Measurements from ENCODE around the gene TYW1B. TPM values are rescaled to one million over a fixed set of nuclear protein-coding genes. Genes with fewer than 3 reads are reported as not detected.
"Not testable (repeated sequence)": the region's sequence is repeated elsewhere in the genome, so short reads cannot be mapped to it uniquely, and the experiment has no call there.

Gene TYW1B
- total RNA-seq, 1 experiment from 2014 or later = 3.0 TPM

DNA sequence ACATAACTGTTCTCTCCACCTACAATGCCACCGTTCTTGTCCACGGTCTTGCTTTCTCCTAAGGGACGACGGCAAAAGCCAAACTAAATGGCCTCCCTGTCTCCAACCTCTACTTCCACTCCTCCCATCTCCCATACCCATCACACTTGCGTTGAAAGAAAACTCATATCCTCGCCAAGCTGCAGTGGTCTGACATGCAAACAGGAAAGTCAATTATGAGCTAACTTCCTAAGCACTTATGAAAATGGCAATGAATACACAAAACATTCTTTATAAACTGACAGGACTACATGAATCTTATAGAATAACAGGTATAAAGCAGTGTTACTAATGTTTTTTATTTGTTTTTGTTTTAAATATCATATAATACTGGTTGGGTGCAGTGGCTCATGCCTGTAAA is 46.4 kb downstream of the TYW1B start:
- no peaks in the 10 kb centered on the region for H4K20me1 ChIP-seq (ENCODE audit: insufficient read depth)
- CTCF ChIA-PET = no interaction called here
- no TSS peak for BruUV-seq (replicated peaks)

DNA sequence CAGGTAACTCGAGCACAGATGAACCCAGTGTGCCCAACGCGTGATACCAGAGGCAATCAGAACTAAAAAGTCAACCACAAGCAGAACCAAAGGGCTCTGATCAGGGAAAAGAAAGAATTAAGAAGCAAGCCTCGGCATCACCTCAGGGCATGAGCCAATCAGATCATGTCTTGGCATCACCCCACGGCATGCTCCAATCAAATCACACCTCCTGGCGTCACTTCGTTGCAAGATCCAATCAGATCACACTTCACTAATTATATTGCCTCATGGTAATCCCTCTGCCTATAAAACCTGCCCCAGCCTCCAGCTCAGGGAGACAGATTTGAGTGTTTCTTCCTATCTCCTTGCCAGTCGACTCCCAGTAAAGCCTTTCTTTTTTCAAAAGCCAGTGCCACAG is 46.8 kb downstream of the TYW1B start:
- Histone ChIP-seq H3K36me3 (ENCODE audit: low read depth) (no peaks in the 10 kb centered on the region), H3K27me3 (ENCODE audit: insufficient read depth, low read depth) (no peaks in the 10 kb centered on the region), H2AFZ (no peak overlapping the region), H3K9me2 (ENCODE audit: insufficient read depth) (no peaks in the 10 kb centered on the region), H4K20me1 (ENCODE audit: insufficient read depth) (no peaks in the 10 kb centered on the region), H3K4me2 (no peak overlapping the region), H3K79me2 (ENCODE audit: low read depth) (no peaks in the 10 kb centered on the region), H3K27ac (no peak overlapping the region), H3K4me3 (no peak overlapping the region), H3K9me3 (ENCODE audit: insufficient read depth, low read depth) (no peaks in the 10 kb centered on the region), H3F3A (ENCODE audit: insufficient read depth, low read depth) (no peaks in the 10 kb centered on the region), H3K4me1 (replicated peaks; ENCODE audit: insufficient read depth) (no peaks in the 10 kb centered on the region)
- no peak for DNase-seq
- BruUV-seq (replicated peaks) = no TSS peak
- ChIA-PET CTCF (no interaction called here), POLR2A (ENCODE audit: unreplicated experiment) (no interaction called here)
- intact Hi-C loops (cut with micrococcal nuclease; ENCODE audit: unreplicated experiment) = loop anchor here (10.0 kb wide), 1 partner anchor 1026 kb away; no protein-coding TSS in a partner anchor
- TF ChIP-seq, protein P1, sequence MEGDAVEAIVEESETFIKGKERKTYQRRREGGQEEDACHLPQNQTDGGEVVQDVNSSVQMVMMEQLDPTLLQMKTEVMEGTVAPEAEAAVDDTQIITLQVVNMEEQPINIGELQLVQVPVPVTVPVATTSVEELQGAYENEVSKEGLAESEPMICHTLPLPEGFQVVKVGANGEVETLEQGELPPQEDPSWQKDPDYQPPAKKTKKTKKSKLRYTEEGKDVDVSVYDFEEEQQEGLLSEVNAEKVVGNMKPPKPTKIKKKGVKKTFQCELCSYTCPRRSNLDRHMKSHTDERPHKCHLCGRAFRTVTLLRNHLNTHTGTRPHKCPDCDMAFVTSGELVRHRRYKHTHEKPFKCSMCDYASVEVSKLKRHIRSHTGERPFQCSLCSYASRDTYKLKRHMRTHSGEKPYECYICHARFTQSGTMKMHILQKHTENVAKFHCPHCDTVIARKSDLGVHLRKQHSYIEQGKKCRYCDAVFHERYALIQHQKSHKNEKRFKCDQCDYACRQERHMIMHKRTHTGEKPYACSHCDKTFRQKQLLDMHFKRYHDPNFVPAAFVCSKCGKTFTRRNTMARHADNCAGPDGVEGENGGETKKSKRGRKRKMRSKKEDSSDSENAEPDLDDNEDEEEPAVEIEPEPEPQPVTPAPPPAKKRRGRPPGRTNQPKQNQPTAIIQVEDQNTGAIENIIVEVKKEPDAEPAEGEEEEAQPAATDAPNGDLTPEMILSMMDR (conservative IDR thresholded peaks at IDR 0.05) = no peak
- TF ChIP-seq EZH2 (IDR thresholded peaks at IDR 0.05; ENCODE audit: low read depth) = no peak

More for the DNA sequence above, 46.4 kb downstream of the TYW1B start:
- Histone ChIP-seq H3K79me2 (ENCODE audit: low read depth) (no peaks in the 10 kb centered on the region), H3F3A (ENCODE audit: insufficient read depth, low read depth) (no peaks in the 10 kb centered on the region), H3K27me3 (ENCODE audit: insufficient read depth, low read depth) (no peaks in the 10 kb centered on the region), H3K4me2 (no peak overlapping the region), H3K9me3 (ENCODE audit: insufficient read depth, low read depth) (no peaks in the 10 kb centered on the region), H3K4me1 (replicated peaks; ENCODE audit: insufficient read depth) (no peaks in the 10 kb centered on the region), H3K36me3 (ENCODE audit: low read depth) (no peaks in the 10 kb centered on the region), H3K27ac (no peak overlapping the region), H3K9me2 (ENCODE audit: insufficient read depth) (no peaks in the 10 kb centered on the region), H2AFZ (no peak overlapping the region), H3K4me3 (no peak overlapping the region)
- DNase-seq = no peak
- POLR2A ChIA-PET (ENCODE audit: unreplicated experiment) = no interaction called here
- intact Hi-C loops (cut with micrococcal nuclease; ENCODE audit: unreplicated experiment) = loop anchor here (10.0 kb wide), 1 partner anchor 1027 kb away; no protein-coding TSS in a partner anchor
- no peak for TF ChIP-seq EZH2 (IDR thresholded peaks at IDR 0.05; ENCODE audit: low read depth)
- TF ChIP-seq, protein P1 (conservative IDR thresholded peaks at IDR 0.05) = no peak

DNA sequence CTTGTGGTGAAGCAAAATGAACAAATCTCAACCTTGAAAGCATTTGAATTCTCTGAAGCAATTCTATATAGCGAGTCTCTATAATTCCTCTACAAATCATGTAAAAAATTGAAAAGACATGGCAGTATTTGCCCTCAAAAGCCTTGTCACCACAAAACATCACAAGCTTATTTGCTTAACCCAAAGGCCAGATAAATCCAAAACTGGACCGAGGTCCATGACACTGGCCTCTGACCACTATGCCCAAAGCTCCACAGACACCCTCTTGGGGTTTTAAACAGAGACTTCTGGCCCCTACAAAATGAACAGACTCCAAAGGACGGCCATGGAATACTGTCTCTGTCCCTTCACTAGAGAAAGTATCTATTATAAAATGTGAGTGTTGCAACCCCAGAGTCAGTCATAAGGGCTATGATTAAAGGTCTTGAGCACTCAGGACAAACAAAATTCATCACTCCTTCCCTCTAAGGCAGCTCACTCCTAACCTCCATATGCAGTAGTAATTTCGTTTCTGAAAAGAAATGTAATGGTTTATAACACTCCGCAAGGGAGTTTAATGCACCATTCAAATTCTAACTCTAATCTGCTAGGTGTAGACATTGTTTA is 47.6 kb downstream of the TYW1B start:
- intact Hi-C loops (cut with micrococcal nuclease; ENCODE audit: unreplicated experiment) = loop anchor here (10.0 kb wide), 1 partner anchor 1026 kb away; no protein-coding TSS in a partner anchor
- H3K36me3 ChIP-seq (ENCODE audit: low read depth); H4K20me1 ChIP-seq (ENCODE audit: insufficient read depth); H3K4me2 ChIP-seq; H3K27ac ChIP-seq; H3F3A ChIP-seq (ENCODE audit: insufficient read depth, low read depth); DNase-seq; H2AFZ ChIP-seq; H3K27me3 ChIP-seq (ENCODE audit: insufficient read depth, low read depth); BruUV-seq (replicated peaks); H3K9me2 ChIP-seq (ENCODE audit: insufficient read depth); CTCF ChIA-PET; POLR2A ChIA-PET (ENCODE audit: unreplicated experiment); H3K4me1 ChIP-seq (replicated peaks; ENCODE audit: insufficient read depth); H3K9me3 ChIP-seq (ENCODE audit: insufficient read depth, low read depth); H3K4me3 ChIP-seq; H3K79me2 ChIP-seq (ENCODE audit: low read depth): not testable (repeated sequence)

DNA sequence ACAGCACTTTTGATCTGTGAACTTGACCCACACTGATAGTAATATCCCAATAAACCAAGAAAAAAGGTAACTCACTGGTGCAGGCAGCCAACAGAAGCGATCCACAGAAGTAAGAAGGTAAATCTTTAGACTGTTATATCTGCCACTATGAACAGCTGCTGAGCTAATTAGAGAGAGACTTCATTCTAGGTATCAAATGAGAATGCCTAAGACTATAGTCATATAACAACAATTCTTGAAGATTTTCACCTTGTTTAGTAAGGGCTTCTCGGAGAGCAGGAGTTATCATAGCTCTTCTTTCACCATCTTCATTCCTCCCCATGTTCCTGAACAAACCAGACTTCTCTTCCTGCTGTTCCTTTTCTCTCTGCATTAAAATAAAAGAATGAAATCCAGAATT is 50.8 kb downstream of the TYW1B start:
- BruUV-seq (replicated peaks) = not testable (repeated sequence)

DNA sequence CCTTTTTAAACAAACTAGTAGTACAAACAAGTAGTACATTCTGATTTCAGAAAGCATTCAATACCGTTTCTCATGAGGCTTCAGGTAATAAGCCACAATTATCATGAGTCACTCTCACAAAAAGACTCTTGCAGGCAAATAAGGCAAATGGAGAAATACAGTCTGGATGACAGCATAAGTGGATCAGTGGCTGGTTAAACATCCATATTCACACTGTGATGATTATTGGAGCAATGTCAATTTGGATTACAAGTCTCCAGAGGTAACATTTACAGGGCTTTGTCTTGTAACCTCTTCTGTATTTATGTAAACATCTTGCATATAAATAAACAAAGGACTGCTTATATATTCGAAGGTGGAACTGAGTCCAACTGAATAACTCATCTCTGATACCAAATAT is 55.4 kb downstream of the TYW1B start:
- CTCF ChIA-PET; intact Hi-C loops (cut with micrococcal nuclease; ENCODE audit: unreplicated experiment); H3K9me3 ChIP-seq (ENCODE audit: insufficient read depth, low read depth); H3K27me3 ChIP-seq (ENCODE audit: insufficient read depth, low read depth); DNase-seq; H3K27ac ChIP-seq; POLR2A ChIA-PET (ENCODE audit: unreplicated experiment); H3K4me3 ChIP-seq; H2AFZ ChIP-seq; H4K20me1 ChIP-seq (ENCODE audit: insufficient read depth); BruUV-seq (replicated peaks); H3K4me2 ChIP-seq; H3K36me3 ChIP-seq (ENCODE audit: low read depth); H3K4me1 ChIP-seq (replicated peaks; ENCODE audit: insufficient read depth); H3K79me2 ChIP-seq (ENCODE audit: low read depth); H3K9me2 ChIP-seq (ENCODE audit: insufficient read depth); H3F3A ChIP-seq (ENCODE audit: insufficient read depth, low read depth): not testable (repeated sequence)

More for the DNA sequence above, 50.8 kb downstream of the TYW1B start:
- H3K79me2 ChIP-seq (ENCODE audit: low read depth); POLR2A ChIA-PET (ENCODE audit: unreplicated experiment); H2AFZ ChIP-seq; H3K4me1 ChIP-seq (replicated peaks; ENCODE audit: insufficient read depth); H3K4me3 ChIP-seq; H3K36me3 ChIP-seq (ENCODE audit: low read depth); DNase-seq; H3K27me3 ChIP-seq (ENCODE audit: insufficient read depth, low read depth); H3F3A ChIP-seq (ENCODE audit: insufficient read depth, low read depth); H3K4me2 ChIP-seq; H4K20me1 ChIP-seq (ENCODE audit: insufficient read depth); intact Hi-C loops (cut with micrococcal nuclease; ENCODE audit: unreplicated experiment); H3K9me2 ChIP-seq (ENCODE audit: insufficient read depth); H3K27ac ChIP-seq; H3K9me3 ChIP-seq (ENCODE audit: insufficient read depth, low read depth): not testable (repeated sequence)
- CTCF ChIA-PET = interaction anchor here (0.6 kb wide), 1 partner anchor 1034 kb away, joined by 8 read pairs; no protein-coding TSS in a partner anchor

DNA sequence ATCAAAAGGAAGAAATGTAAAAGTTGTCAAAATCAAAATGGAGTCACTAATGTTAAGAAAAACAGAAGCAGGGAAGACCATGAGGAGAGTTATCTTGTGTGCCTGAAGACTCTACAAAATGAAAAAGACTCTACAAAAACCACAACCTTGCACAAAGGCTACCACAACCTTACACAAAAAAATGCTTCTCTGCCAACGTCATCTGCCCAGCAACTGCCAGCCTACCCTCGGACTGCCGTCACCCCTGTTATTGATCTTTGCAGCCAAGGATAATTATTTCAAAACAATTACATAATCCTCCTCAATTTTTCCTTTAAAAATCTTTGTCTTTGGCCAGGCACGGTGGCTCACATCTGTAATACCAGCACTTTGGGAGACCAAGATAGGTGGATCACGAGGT is 61.0 kb downstream of the TYW1B start:
- H3K9me3 ChIP-seq (ENCODE audit: insufficient read depth, low read depth); H3K79me2 ChIP-seq (ENCODE audit: low read depth); BruUV-seq (replicated peaks); H3K4me3 ChIP-seq; H2AFZ ChIP-seq; CTCF ChIA-PET; H3K36me3 ChIP-seq (ENCODE audit: low read depth); H3K27me3 ChIP-seq (ENCODE audit: insufficient read depth, low read depth); H3K4me2 ChIP-seq; H3K4me1 ChIP-seq (replicated peaks; ENCODE audit: insufficient read depth); intact Hi-C loops (cut with micrococcal nuclease; ENCODE audit: unreplicated experiment); H3K27ac ChIP-seq; H3K9me2 ChIP-seq (ENCODE audit: insufficient read depth); H3F3A ChIP-seq (ENCODE audit: insufficient read depth, low read depth); POLR2A ChIA-PET (ENCODE audit: unreplicated experiment); DNase-seq; H4K20me1 ChIP-seq (ENCODE audit: insufficient read depth): not testable (repeated sequence)
